K562 (cell line): ENCODE results near the gene TNF. TPM values are rescaled to one million over a fixed set of nuclear protein-coding genes. Genes with fewer than 3 reads are reported as not detected.

Experiments used
- ARID1B ChIP-seq: fragments of 450-650 bp; IDR thresholded peaks from 2 replicates; pipeline ENCODE4 v1.6.1; 2016; ENCODE audit warnings: antibody characterized with exemption, mild to moderate bottlenecking, inconsistent platforms
- DPF2 ChIP-seq: fragments of 450-650 bp; IDR thresholded peaks from 2 replicates; pipeline ENCODE4 v1.6.1; 2016
- E2F3 ChIP-seq: fragments of 250-450 bp; sonication (Bioruptor Pico); IDR thresholded peaks from 2 replicates; pipeline ENCODE4 v1.4.0; 2020; ENCODE audit warnings: mild to moderate bottlenecking
- ELF2 ChIP-seq: fragments of 250-450 bp; sonication (Bioruptor Pico); IDR thresholded peaks from 2 replicates; pipeline ENCODE4 v1.5.0; 2021; ENCODE audit warnings: mild to moderate bottlenecking
- NR4A1 ChIP-seq, 2 experiments: fragments of 250-450 bp in 1 of 2; fragments of 450-650 bp in 1 of 2; sonication (Bioruptor Pico) in 1 of 2; IDR thresholded peaks; 2 replicates each; pipeline versions ENCODE4 v1.4.0 to v1.6.1; 2016 to 2020; ENCODE audit warnings: mild to moderate bottlenecking in 2 of 2, missing compliant biosample characterization in 1 of 2, missing genetic modification characterization in 1 of 2, moderate library complexity in 1 of 2
- PCBP1 ChIP-seq: fragments of 200-400 bp; formaldehyde crosslinking; IDR thresholded peaks from 2 replicates; pipeline ENCODE4 v1.6.1; 2018; ENCODE audit warnings: mild to moderate bottlenecking, low read depth, low read length; ENCODE audit not compliant: poor library complexity, severe bottlenecking
- PHB ChIP-seq: fragments of 250-450 bp; sonication (Bioruptor Pico); IDR thresholded peaks from 2 replicates; pipeline ENCODE4 v1.5.0; 2021
- PHB2 ChIP-seq: fragments of 450-650 bp; IDR thresholded peaks from 2 replicates; pipeline ENCODE4 v1.6.1; 2017; ENCODE audit warnings: low read depth
- POLR2B ChIP-seq: fragments of 450-650 bp; IDR thresholded peaks from 2 replicates; pipeline ENCODE4 v1.6.1; 2018; ENCODE audit warnings: low read depth; ENCODE audit not compliant: partially characterized antibody
- RBM39 ChIP-seq: fragments of 200-400 bp; formaldehyde crosslinking; optimal IDR thresholded peaks from 2 replicates; pipeline ENCODE3; 2018; ENCODE audit warnings: low read depth, low read length
- SMAD1 ChIP-seq: fragments of 150-350 bp; IDR thresholded peaks from 2 replicates; pipeline ENCODE4 v1.6.1; 2014; ENCODE audit warnings: low read length, low read depth; ENCODE audit not compliant: partially characterized antibody
- SMAD3 ChIP-seq: fragments of 450-650 bp; formaldehyde crosslinking; conservative IDR thresholded peaks from 2 replicates; pipeline ENCODE4 v1.4.0; 2020; ENCODE audit warnings: mild to moderate bottlenecking
- SRSF1 ChIP-seq: fragments of 200-400 bp; formaldehyde crosslinking; IDR thresholded peaks from 2 replicates; pipeline ENCODE4 v1.6.1; 2017; ENCODE audit warnings: mild to moderate bottlenecking, low read depth, low read length, moderate library complexity
- TAF1 ChIP-seq: IDR thresholded peaks from 2 replicates; pipeline ENCODE4 v1.6.1; 2011; ENCODE audit warnings: mild to moderate bottlenecking, low read length, moderate library complexity; ENCODE audit not compliant: insufficient read depth, control insufficient read depth, severe bottlenecking; ENCODE audit errors: extremely low read depth
- ZZZ3 ChIP-seq: fragments of 450-650 bp; IDR thresholded peaks from 2 replicates; pipeline ENCODE4 v1.6.1; 2016; ENCODE audit warnings: antibody characterized with exemption, mild to moderate bottlenecking, moderate library complexity
- polyA plus RNA-seq, 8 experiments: library from polyadenylated mRNA; depleted of rRNA in 4 of 8; stranded (reverse) in 5 of 8; unstranded in 3 of 8; fragments of >200 nt; fragmentation: Nextera tagmentation in 2 of 8; fragmentation: Illumina TruSeq in 1 of 8; extraction: Ambion mirVana in 2 of 8; extraction: Trizol in 1 of 8; gene quantifications; 2 replicates each; pipeline versions ENCODE4 v1.2.1 to v1.2.3, GENCODE V29; 2011 to 2014; ENCODE audit warnings: inconsistent platforms in 1 of 8, missing spikeins in 1 of 8
- total RNA-seq, 7 experiments: library from RNA; depleted of rRNA in 6 of 7; stranded (reverse); fragments of >200 nt in 6 of 7; fragmentation: Illumina TruSeq in 2 of 7; extraction: Trizol in 2 of 7; gene quantifications; 2 replicates each; pipeline versions ENCODE4 v1.2.1 to v1.2.3, GENCODE V29; 2011 to 2021; ENCODE audit warnings: low replicate concordance in 1 of 7
- TF ChIP-seq, protein P1 (sequence below), 2 experiments: fragments of 200-800 bp in 1 of 2; sonication (Bioruptor generic) in 1 of 2; sonication (generic) in 1 of 2; formaldehyde crosslinking in 1 of 2; IDR thresholded peaks in 1 of 2; conservative IDR thresholded peaks in 1 of 2; 2 replicates each; pipeline versions ENCODE4 v1.5.0 to v1.6.1; 2016 to 2020; ENCODE audit warnings: missing compliant biosample characterization in 1 of 2, missing genetic modification characterization in 1 of 2, missing genetic modification reagents in 1 of 2
- TF ChIP-seq, protein P2 (sequence below): fragments of 250-450 bp; sonication (Bioruptor Pico); IDR thresholded peaks from 2 replicates; pipeline ENCODE4 v1.4.0; 2020; ENCODE audit warnings: mild to moderate bottlenecking
- TF ChIP-seq, protein P3 (sequence below): fragments of 450-650 bp; IDR thresholded peaks from 2 replicates; pipeline ENCODE4 v1.6.1; 2018; ENCODE audit not compliant: partially characterized antibody
- TF ChIP-seq, protein P4 (sequence below): fragments of 450-650 bp; IDR thresholded peaks from 2 replicates; pipeline ENCODE4 v1.6.1; 2016; ENCODE audit warnings: antibody characterized with exemption

Gene TNF
- total and polyA plus RNA-seq, 9 of the 15 experiments (the other 6 are each of a cell fraction or from before 2014, with no cell fraction given) = 0.08 to 0.40 TPM; not detected in 7

DNA sequence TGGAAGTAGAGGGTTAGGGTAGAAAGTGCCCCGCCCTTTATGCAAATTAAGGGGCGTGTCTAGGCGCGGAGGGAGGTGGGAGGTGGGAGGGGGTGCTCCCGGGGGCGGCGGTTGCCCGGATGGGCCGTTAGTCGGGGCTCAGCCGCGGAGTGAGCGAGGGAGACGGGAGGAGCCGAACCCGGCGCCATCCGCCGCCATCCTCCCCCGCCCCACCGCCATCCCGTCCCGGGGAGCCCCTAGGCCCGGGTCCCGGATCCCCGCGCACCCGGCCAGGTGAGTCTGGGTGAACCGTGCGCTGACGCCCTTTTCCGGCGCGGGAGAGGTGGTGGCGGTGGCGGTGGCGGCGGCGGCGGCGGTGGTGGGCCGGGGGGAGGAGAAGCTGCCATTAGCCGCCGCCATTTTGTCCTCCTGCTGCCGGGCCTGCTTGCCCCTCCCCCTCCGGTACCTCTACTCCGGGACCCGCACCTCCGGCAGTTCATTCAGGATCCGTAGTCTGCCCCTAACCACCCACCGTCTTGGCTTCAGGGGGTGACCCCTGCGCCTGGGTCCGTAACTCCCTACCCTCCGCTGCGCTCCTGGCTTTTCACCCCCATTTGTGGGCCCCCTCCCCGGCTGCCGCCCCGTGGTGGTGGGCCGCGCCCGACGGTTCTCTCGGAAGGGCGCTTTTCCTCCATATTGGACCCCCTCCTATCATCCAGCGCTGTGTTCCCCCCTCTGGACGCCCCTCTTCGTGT, 45.4 kb downstream of the TNF start, which contains the start of gene PRRC2A (continued):
- TF ChIP-seq, protein P1, sequence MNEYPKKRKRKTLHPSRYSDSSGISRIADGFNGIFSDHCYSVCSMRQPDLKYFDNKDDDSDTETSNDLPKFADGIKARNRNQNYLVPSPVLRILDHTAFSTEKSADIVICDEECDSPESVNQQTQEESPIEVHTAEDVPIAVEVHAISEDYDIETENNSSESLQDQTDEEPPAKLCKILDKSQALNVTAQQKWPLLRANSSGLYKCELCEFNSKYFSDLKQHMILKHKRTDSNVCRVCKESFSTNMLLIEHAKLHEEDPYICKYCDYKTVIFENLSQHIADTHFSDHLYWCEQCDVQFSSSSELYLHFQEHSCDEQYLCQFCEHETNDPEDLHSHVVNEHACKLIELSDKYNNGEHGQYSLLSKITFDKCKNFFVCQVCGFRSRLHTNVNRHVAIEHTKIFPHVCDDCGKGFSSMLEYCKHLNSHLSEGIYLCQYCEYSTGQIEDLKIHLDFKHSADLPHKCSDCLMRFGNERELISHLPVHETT (CRISPR knock-in tag; conservative IDR thresholded peaks at IDR 0.05 in 1 of 2, IDR thresholded peaks at IDR 0.05 in 1 of 2) = peak in 1 of 2 experiments; percentile 100; a peak in 2 of 4 replicates
- TF ChIP-seq SMAD3 (peak; percentile 80), E2F3 (CRISPR knock-in tag) (0 out of 2 replicates have a peak, but pooled peaks have one; percentile 10), PHB2 (no peak), ARID1B (peak; percentile 51; the same call in 1 of the 2 replicates), PCBP1 (peak; percentile 76), RBM39 (peak; percentile 36), ELF2 (CRISPR knock-in tag) (0 out of 2 replicates have a peak, but pooled peaks have one; percentile 20), ZZZ3 (peak; percentile 98), TAF1 (peak; percentile 98), SMAD1 (peak; percentile 47), NR4A1 (CRISPR knock-in tag; IDR thresholded peaks at IDR 0.05) (no peak), NR4A1 (tag; IDR thresholded peaks at IDR 0.05) (peak; percentile 49; the same call in 1 of the 2 replicates), SRSF1 (no peak), DPF2 (0 out of 2 replicates have a peak, but pooled peaks have one; percentile 42), POLR2B (peak; percentile 74), PHB (CRISPR knock-in tag) (peak; percentile 53; the same call in 1 of the 2 replicates)
- TF ChIP-seq, protein P2, sequence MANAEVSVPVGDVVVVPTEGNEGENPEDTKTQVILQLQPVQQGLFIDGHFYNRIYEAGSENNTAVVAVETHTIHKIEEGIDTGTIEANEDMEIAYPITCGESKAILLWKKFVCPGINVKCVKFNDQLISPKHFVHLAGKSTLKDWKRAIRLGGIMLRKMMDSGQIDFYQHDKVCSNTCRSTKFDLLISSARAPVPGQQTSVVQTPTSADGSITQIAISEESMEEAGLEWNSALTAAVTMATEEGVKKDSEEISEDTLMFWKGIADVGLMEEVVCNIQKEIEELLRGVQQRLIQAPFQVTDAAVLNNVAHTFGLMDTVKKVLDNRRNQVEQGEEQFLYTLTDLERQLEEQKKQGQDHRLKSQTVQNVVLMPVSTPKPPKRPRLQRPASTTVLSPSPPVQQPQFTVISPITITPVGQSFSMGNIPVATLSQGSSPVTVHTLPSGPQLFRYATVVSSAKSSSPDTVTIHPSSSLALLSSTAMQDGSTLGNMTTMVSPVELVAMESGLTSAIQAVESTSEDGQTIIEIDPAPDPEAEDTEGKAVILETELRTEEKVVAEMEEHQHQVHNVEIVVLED (CRISPR knock-in tag) = peak; percentile 38; the same call in 1 of the 2 replicates
- TF ChIP-seq, protein P3, sequence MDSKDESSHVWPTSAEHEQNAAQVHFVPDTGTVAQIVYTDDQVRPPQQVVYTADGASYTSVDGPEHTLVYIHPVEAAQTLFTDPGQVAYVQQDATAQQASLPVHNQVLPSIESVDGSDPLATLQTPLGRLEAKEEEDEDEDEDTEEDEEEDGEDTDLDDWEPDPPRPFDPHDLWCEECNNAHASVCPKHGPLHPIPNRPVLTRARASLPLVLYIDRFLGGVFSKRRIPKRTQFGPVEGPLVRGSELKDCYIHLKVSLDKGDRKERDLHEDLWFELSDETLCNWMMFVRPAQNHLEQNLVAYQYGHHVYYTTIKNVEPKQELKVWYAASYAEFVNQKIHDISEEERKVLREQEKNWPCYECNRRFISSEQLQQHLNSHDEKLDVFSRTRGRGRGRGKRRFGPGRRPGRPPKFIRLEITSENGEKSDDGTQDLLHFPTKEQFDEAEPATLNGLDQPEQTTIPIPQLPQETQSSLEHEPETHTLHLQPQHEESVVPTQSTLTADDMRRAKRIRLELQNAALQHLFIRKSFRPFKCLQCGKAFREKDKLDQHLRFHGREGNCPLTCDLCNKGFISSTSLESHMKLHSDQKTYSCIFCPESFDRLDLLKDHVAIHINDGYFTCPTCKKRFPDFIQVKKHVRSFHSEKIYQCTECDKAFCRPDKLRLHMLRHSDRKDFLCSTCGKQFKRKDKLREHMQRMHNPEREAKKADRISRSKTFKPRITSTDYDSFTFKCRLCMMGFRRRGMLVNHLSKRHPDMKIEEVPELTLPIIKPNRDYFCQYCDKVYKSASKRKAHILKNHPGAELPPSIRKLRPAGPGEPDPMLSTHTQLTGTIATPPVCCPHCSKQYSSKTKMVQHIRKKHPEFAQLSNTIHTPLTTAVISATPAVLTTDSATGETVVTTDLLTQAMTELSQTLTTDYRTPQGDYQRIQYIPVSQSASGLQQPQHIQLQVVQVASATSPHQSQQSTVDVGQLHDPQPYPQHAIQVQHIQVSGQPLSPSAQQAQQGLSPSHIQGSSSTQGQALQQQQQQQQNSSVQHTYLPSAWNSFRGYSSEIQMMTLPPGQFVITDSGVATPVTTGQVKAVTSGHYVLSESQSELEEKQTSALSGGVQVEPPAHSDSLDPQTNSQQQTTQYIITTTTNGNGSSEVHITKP = peak; percentile 27
- TF ChIP-seq, protein P4, sequence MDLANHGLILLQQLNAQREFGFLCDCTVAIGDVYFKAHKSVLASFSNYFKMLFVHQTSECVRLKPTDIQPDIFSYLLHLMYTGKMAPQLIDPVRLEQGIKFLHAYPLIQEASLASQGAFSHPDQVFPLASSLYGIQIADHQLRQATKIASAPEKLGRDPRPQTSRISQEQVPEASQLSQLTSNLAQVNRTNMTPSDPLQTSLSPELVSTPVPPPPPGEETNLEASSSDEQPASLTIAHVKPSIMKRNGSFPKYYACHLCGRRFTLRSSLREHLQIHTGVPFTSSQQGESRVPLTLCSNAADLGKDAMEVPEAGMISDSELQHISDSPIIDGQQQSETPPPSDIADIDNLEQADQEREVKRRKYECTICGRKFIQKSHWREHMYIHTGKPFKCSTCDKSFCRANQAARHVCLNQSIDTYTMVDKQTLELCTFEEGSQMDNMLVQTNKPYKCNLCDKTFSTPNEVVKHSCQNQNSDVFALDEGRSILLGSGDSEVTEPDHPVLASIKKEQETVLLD = peak; percentile 51; the same call in 1 of the 2 replicates
